B cell (primary cell): ENCODE data around the gene PAQR4.

Experiments
- EZH2 ChIP-seq: IDR thresholded peaks from 2 replicates; pipeline ENCODE4 v1.6.1; 2012; ENCODE audit warnings: borderline replicate concordance, low read depth, mild to moderate bottlenecking, moderate library complexity, low read length; ENCODE audit not compliant: insufficient read depth, poor library complexity, severe bottlenecking
- TF ChIP-seq, protein P1 (sequence below): fragments of 200-600 bp; IDR thresholded peaks from one replicate; pipeline ENCODE4 v1.8.0; 2022; ENCODE audit warnings: antibody characterized with exemption, mild to moderate bottlenecking

DNA sequence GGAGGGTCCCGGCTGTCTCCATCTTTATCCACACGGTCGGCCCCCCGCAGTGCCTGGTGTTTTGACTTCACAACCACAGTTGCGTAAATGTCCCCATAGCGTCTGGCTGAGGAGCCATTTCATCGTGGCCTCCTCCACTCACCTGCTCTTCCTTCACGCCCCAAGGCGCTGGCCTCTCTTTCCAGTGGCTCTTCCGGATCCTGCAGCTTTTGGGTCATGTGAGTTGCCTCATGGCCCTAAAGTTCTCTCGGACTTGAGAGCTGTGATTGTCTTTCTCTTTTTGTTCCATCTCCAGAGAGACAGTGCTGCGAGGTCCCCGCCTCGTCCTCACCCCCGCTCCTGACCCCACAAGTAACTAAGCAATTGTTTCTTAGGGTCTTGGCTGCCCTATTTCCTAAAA, 34.7 kb upstream of the PAQR4 start:
- TF ChIP-seq, protein P1, sequence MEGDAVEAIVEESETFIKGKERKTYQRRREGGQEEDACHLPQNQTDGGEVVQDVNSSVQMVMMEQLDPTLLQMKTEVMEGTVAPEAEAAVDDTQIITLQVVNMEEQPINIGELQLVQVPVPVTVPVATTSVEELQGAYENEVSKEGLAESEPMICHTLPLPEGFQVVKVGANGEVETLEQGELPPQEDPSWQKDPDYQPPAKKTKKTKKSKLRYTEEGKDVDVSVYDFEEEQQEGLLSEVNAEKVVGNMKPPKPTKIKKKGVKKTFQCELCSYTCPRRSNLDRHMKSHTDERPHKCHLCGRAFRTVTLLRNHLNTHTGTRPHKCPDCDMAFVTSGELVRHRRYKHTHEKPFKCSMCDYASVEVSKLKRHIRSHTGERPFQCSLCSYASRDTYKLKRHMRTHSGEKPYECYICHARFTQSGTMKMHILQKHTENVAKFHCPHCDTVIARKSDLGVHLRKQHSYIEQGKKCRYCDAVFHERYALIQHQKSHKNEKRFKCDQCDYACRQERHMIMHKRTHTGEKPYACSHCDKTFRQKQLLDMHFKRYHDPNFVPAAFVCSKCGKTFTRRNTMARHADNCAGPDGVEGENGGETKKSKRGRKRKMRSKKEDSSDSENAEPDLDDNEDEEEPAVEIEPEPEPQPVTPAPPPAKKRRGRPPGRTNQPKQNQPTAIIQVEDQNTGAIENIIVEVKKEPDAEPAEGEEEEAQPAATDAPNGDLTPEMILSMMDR: no peak
- TF ChIP-seq EZH2: no peak
